ENCODE measurements around the gene USP35. TPM values are rescaled to one million over a fixed set of nuclear protein-coding genes. Genes with fewer than 3 reads are reported as not detected.
"Not testable (repeated sequence)": the region's sequence is repeated elsewhere in the genome, so short reads cannot be mapped to it uniquely, and the experiment has no call there.

Gene USP35
- total RNA-seq, 6 donors from 2014 or later, result 5.8 to 37.7 (median 8.0) TPM

DNA sequence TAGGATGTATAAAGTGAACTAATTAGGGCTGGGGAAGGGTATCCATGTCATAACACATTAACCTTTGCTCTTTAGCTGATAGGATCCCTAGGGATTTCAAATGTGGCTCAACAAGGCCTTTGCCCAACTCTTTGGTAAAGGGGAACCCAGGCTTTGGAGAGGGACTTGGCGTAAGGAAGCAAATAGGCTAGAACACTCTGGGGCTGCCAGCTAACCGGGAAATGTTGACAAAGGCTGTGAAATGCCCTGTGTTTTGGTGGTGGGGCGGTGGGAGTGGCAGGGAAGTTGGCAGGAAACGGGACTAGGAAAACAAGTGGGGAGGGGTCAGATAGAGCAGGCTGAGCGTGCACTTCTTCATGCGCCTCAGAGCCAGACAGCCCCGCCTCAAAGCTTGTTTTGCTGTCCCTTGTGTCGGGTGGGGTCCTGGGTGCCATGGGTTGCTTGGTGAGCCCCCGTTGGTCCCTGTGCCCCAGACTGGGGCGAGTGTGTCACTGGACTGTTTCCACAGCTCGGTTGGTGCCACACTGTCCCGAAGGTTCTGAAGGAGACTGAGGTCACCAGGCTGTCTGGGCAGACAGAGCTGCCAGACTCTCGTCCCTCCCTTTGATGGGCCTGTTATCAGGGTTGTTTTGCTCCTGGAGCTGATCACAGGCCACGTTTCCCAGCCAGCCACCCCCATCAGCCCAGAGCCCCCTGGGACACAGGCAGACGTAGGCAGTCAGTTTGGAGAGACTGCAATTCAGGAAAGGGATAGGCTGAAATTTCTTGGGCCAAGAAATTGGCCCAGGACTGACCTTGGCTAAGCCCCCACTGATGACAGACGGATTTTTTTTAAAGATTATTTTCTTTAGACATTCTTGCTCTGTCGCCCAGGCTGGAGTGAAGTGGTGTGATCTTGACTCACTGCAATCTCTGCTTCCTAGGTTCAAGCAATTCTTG is 19.9 kb upstream of the USP35 start:
- peak; percentile 83 to 95 for ATAC-seq (ENCODE audit: low FRiP score in 2 of 2)
- Histone ChIP-seq H3K27ac (peak overlapping the region; percentile 75 to 85 (median 80)), H3K27me3 (no peaks in the 10 kb centered on the region), H3K4me3 (no peak overlapping the region), H3K9me3 (no peaks in the 10 kb centered on the region), H3K4me1 (peaks cover 6 to 13% (median 11%) of the 10 kb centered on the region in 4 donors), H3K36me3 (peaks cover 0 to 15% (median 10%) of the 10 kb centered on the region in 4 donors)
- TF ChIP-seq POLR2AphosphoS5 (IDR thresholded peaks at IDR 0.05), result peak; percentile 15 to 60
- TF ChIP-seq POLR2A (IDR thresholded peaks at IDR 0.05), result no peak
- peak in 1 of 4 donors; percentile 17 for TF ChIP-seq EP300 (IDR thresholded peaks at IDR 0.05)
- DNase-seq, result peak; percentile 30 to 46
- WGBS, 2 donors, result 31 to 55% methylated on average over 10 of the region's 17 CpGs

DNA sequence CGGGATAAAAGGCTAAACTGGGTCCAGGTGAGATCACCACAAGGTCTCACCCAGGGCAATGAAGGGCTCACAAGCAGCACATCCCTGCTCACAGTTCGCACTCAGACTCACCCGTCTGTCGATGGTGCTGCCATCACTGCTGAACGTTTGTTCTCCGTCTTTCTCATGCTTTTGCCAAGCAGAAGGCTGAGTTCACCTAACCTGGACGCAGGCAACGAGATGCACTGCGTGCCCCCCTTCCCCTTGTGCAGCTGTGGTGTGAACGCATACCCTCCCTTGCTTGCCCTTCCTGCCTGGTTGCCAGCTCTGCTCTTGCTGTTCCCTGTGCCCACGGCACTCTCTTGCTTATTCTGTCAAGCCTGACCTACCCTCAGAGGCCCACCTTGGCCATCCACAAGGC is 18.3 kb upstream of the USP35 start:
- ATAC-seq (ENCODE audit: low FRiP score in 2 of 2), result no peak
- H3K36me3 ChIP-seq, result peaks cover 0 to 21% (median 15%) of the 10 kb centered on the region in 4 donors
- no peak overlapping the region for H3K4me3 ChIP-seq
- H3K27ac ChIP-seq, result peak overlapping the region in 3 of 4 donors; percentile 76 to 85 (median 85)
- no peak for DNase-seq
- H3K9me3 ChIP-seq, result no peaks in the 10 kb centered on the region
- 90 to 92% methylated on average over 9 to 11 of the region's 11 CpGs for WGBS, 2 donors
- no peak for TF ChIP-seq POLR2A (IDR thresholded peaks at IDR 0.05)
- TF ChIP-seq, protein P1, sequence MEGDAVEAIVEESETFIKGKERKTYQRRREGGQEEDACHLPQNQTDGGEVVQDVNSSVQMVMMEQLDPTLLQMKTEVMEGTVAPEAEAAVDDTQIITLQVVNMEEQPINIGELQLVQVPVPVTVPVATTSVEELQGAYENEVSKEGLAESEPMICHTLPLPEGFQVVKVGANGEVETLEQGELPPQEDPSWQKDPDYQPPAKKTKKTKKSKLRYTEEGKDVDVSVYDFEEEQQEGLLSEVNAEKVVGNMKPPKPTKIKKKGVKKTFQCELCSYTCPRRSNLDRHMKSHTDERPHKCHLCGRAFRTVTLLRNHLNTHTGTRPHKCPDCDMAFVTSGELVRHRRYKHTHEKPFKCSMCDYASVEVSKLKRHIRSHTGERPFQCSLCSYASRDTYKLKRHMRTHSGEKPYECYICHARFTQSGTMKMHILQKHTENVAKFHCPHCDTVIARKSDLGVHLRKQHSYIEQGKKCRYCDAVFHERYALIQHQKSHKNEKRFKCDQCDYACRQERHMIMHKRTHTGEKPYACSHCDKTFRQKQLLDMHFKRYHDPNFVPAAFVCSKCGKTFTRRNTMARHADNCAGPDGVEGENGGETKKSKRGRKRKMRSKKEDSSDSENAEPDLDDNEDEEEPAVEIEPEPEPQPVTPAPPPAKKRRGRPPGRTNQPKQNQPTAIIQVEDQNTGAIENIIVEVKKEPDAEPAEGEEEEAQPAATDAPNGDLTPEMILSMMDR (IDR thresholded peaks at IDR 0.05), result no peak
- TF ChIP-seq POLR2AphosphoS5 (IDR thresholded peaks at IDR 0.05), result no peak
- no peak for TF ChIP-seq EP300 (IDR thresholded peaks at IDR 0.05)
- H3K27me3 ChIP-seq, result no peaks in the 10 kb centered on the region
- peaks cover 6 to 13% (median 11%) of the 10 kb centered on the region in 4 donors for H3K4me1 ChIP-seq

DNA sequence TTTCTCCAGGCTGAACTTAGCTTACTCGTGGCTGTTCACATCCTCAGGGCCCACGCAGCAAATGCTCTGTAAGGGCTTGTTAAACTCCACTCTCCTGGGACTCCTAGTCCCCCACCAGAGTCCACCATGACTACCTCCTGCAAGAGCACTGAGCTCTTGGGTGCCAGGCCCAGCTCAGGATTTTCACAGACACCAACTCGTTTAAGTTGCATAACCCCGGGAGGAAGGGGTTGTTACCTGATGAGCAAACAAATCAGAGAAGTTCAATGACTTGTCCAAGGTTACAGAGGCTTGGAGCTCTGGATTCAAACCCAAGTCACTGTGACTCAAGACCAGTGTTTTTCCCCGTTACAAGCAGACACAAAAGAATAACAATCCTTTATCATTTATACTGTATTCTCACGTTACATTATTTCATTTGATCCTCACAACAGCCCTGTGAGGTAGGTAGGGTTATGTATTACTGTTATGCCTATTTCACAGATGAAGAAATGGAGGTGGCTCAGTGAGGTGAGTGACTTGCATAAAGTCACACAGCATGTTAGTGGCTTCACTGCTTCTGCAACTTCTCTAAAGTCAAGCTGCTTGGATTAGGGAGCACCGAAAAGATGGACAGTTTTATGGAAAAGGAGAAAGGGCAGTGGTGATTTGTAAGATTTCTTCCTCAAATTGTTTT is 17.7 kb upstream of the USP35 start:
- no peak for ATAC-seq (ENCODE audit: low FRiP score in 2 of 2)
- Histone ChIP-seq H3K27me3 (no peaks in the 10 kb centered on the region), H3K4me3 (no peak overlapping the region), H3K27ac (peak overlapping the region in 2 of 4 donors; percentile 76 to 85), H3K36me3 (peaks cover 0 to 21% (median 15%) of the 10 kb centered on the region in 4 donors), H3K4me1 (peaks cover 6 to 13% (median 11%) of the 10 kb centered on the region in 4 donors), H3K9me3 (no peaks in the 10 kb centered on the region)
- no peak for DNase-seq
- 78 to 87% methylated on average over 7 of the region's 7 CpGs for WGBS, 2 donors
- TF ChIP-seq, protein P1 (IDR thresholded peaks at IDR 0.05), result no peak
- TF ChIP-seq EP300 (IDR thresholded peaks at IDR 0.05) (no peak), POLR2AphosphoS5 (IDR thresholded peaks at IDR 0.05) (no peak), POLR2A (IDR thresholded peaks at IDR 0.05) (no peak)

DNA sequence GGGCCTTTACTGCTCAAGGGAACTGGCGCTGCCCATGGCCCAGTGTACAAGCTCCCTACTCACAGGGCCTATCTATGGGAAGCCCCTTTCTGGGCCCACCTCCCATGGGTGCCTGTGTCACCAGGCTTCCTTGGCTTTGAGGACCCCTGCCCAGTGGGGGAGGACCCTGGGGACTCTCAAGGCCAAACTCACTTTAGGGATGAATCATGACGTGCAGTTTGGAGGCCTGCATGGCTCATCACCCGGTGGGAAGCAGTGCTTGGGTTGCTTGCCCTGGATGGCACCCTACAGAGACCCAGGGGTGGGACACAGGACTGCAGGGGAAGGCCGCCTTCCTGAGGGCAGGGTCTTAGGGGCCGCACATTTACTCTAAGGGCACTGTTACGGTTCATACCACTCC is 16.8 kb upstream of the USP35 start:
- WGBS, 2 donors, result 93 to 100% methylated on average over 3 to 6 of the region's 6 CpGs
- ATAC-seq (ENCODE audit: low FRiP score in 2 of 2) (no peak), DNase-seq (no peak)
- Histone ChIP-seq H3K27me3 (no peaks in the 10 kb centered on the region), H3K36me3 (peaks cover 0 to 24% (median 15%) of the 10 kb centered on the region in 4 donors), H3K9me3 (no peaks in the 10 kb centered on the region), H3K4me3 (no peak overlapping the region), H3K4me1 (peaks cover 6 to 13% (median 11%) of the 10 kb centered on the region in 4 donors), H3K27ac (no peak overlapping the region)
- TF ChIP-seq, protein P1 (IDR thresholded peaks at IDR 0.05), result no peak
- TF ChIP-seq POLR2AphosphoS5 (IDR thresholded peaks at IDR 0.05) (no peak), POLR2A (IDR thresholded peaks at IDR 0.05) (no peak), EP300 (IDR thresholded peaks at IDR 0.05) (no peak)

DNA sequence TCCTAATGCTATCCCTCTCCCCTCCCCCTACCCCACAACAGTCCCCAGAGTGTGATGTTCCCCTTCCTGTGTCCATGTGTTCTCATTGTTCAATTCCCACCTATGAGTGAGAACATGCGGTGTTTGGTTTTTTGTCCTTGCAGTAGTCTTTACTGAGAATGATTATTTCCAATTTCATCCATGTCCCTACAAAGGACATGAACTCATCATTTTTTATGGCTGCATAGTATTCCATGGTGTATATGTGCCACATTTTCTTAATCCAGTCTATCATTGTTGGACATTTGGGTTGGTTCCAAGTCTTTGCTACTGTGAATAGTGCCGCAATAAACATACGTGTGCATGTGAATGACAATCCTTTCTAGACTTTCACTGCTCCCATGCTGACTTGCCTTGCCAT is 12.9 kb upstream of the USP35 start:
- H3K4me3 ChIP-seq; H3K4me1 ChIP-seq; H3K27ac ChIP-seq; H3K9me3 ChIP-seq; DNase-seq; H3K27me3 ChIP-seq; ATAC-seq (ENCODE audit: low FRiP score in 2 of 2): not testable (repeated sequence)
- WGBS, 2 donors, result 96 to 100% methylated on average over 3 of the region's 3 CpGs
- peaks cover 0 to 30% (median 15%) of the 10 kb centered on the region in 4 donors for H3K36me3 ChIP-seq

Measured in upper lobe of left lung (tissue), 6 donors.